GM15510 (cell line): ENCODE measurements around the gene DNASE1L2.

ENCODE experiments used
- POLR2A ChIP-seq: IDR thresholded peaks from 3 replicates; pipeline ENCODE4 v1.6.1; 2011; ENCODE audit warnings: borderline replicate concordance; ENCODE audit not compliant: insufficient read length; ENCODE audit errors: extremely low read depth

The DNASE1L2 gene

GRCh38 chr16:2196981-2197511 lies 39.2 kb upstream of the DNASE1L2 start:
- no peak for TF ChIP-seq POLR2A

- TF ChIP-seq POLR2A: no peak
Measured at GRCh38 chr16:2197765-2198164, 38.5 kb upstream of the DNASE1L2 start.

GRCh38 chr16:2198283-2198682 lies 38.0 kb upstream of the DNASE1L2 start:
- TF ChIP-seq POLR2A: no peak

GRCh38 chr16:2199095-2199494 lies 37.1 kb upstream of the DNASE1L2 start:
- no peak for TF ChIP-seq POLR2A

- TF ChIP-seq POLR2A: no peak
Measured at GRCh38 chr16:2199621-2200139, 36.6 kb upstream of the DNASE1L2 start.

GRCh38 chr16:2200313-2200712 lies 35.9 kb upstream of the DNASE1L2 start:
- no peak for TF ChIP-seq POLR2A

GRCh38 chr16:2204416-2205103 lies 31.7 kb upstream of the DNASE1L2 start:
- TF ChIP-seq POLR2A: no peak

- TF ChIP-seq POLR2A: peak; percentile 95
Measured at GRCh38 chr16:2205104-2205966, 30.9 kb upstream of the DNASE1L2 start, which contains the start of gene MLST8. MLST8 (plus strand) TSS chr16:2205454; CDS start chr16:2206086, 632 bp downstream.

GRCh38 chr16:2205967-2206313 lies 30.3 kb upstream of the DNASE1L2 start:
- TF ChIP-seq POLR2A: no peak

- no peak for TF ChIP-seq POLR2A
Measured at GRCh38 chr16:2206420-2206779, 29.8 kb upstream of the DNASE1L2 start.

GRCh38 chr16:2206780-2207433 lies 29.3 kb upstream of the DNASE1L2 start:
- no peak for TF ChIP-seq POLR2A

GRCh38 chr16:2207872-2208271 lies 28.4 kb upstream of the DNASE1L2 start:
- no peak for TF ChIP-seq POLR2A

GRCh38 chr16:2208308-2208707 lies 27.9 kb upstream of the DNASE1L2 start:
- no peak for TF ChIP-seq POLR2A

- TF ChIP-seq POLR2A: no peak
Measured at GRCh38 chr16:2208772-2209171, 27.5 kb upstream of the DNASE1L2 start.

GRCh38 chr16:2209258-2210008 lies 26.8 kb upstream of the DNASE1L2 start:
- TF ChIP-seq POLR2A: no peak

GRCh38 chr16:2210009-2210332 lies 26.3 kb upstream of the DNASE1L2 start:
- no peak for TF ChIP-seq POLR2A
